Measurements from ENCODE around the gene BEND5. TPM values are rescaled to one million over a fixed set of nuclear protein-coding genes. Genes with fewer than 3 reads are reported as not detected.

BEND5 gene
- total and polyA plus RNA-seq, 11 donors, result 0.85 to 6.4 (median 3.5) TPM

GRCh38 chr1:48740621-48741020 lies 36.1 kb downstream of the BEND5 start:
- Histone ChIP-seq H3K27me3 (no peaks in the 10 kb centered on the region), H3K27ac (no peak overlapping the region), H3K9me3 (no peaks in the 10 kb centered on the region), H3K36me3 (peaks cover 0 to 72% (median 34%) of the 10 kb centered on the region in 9 donors), H3K4me1 (no peaks in the 10 kb centered on the region), H3K4me3 (no peak overlapping the region)
- no peak for TF ChIP-seq POLR2A (IDR thresholded peaks at IDR 0.05)
- TF ChIP-seq CTCF (IDR thresholded peaks at IDR 0.05), result no peak
- DNase-seq (no peak), ATAC-seq (no peak)
- intact Hi-C loops (cut with DNase I), result no loop called here
- 73 to 81% (median 75%) methylated on average over 3 of the region's 3 CpGs for WGBS, 4 donors

GRCh38 chr1:48739091-48739490 lies 37.6 kb downstream of the BEND5 start:
- ATAC-seq, result no peak
- no peak for DNase-seq
- Histone ChIP-seq H3K36me3 (peaks cover 0 to 74% (median 39%) of the 10 kb centered on the region in 9 donors), H3K4me3 (no peak overlapping the region), H3K9me3 (no peaks in the 10 kb centered on the region), H3K27me3 (no peaks in the 10 kb centered on the region), H3K4me1 (no peaks in the 10 kb centered on the region), H3K27ac (no peak overlapping the region)
- TF ChIP-seq POLR2A (IDR thresholded peaks at IDR 0.05), result no peak
- WGBS, 4 donors, result 62 to 70% (median 65%) methylated on average over 3 of the region's 3 CpGs
- intact Hi-C loops (cut with DNase I), result no loop called here

GRCh38 chr1:48738356-48738755 lies 38.3 kb downstream of the BEND5 start:
- ATAC-seq (no peak), DNase-seq (no peak)
- no peaks in the 10 kb centered on the region for H3K4me1 ChIP-seq
- H3K9me3 ChIP-seq, result no peaks in the 10 kb centered on the region
- no peak overlapping the region for H3K27ac ChIP-seq
- 92 to 96% (median 94%) methylated on average over 4 of the region's 4 CpGs for WGBS, 4 donors
- peaks cover 0 to 75% (median 39%) of the 10 kb centered on the region in 9 donors for H3K36me3 ChIP-seq
- intact Hi-C loops (cut with DNase I), result no loop called here
- no peak for TF ChIP-seq CTCF (IDR thresholded peaks at IDR 0.05)
- TF ChIP-seq POLR2A (IDR thresholded peaks at IDR 0.05), result no peak
- no peak overlapping the region for H3K4me3 ChIP-seq
- H3K27me3 ChIP-seq, result no peaks in the 10 kb centered on the region

GRCh38 chr1:48735796-48736195 lies 40.9 kb downstream of the BEND5 start:
- Histone ChIP-seq H3K27me3 (no peaks in the 10 kb centered on the region), H3K27ac (no peak overlapping the region), H3K4me1 (no peaks in the 10 kb centered on the region), H3K36me3 (peaks cover 0 to 85% (median 34%) of the 10 kb centered on the region in 9 donors), H3K9me3 (no peaks in the 10 kb centered on the region), H3K4me3 (no peak overlapping the region)
- ATAC-seq (no peak), DNase-seq (no peak)
- intact Hi-C loops (cut with DNase I), result no loop called here
- 88 to 92% (median 91%) methylated on average over 6 of the region's 6 CpGs for WGBS, 4 donors
- TF ChIP-seq CTCF (IDR thresholded peaks at IDR 0.05) (no peak), POLR2A (IDR thresholded peaks at IDR 0.05) (no peak)
